HG03139 (cell line): ENCODE data around the gene CASK.

Experiments used
- ATAC-seq: cut with Tn5 transposase; IDR thresholded peaks from one replicate; pipeline ENCODE4 v1.9.1; 2021; ENCODE audit not compliant: unreplicated experiment

Gene CASK

GRCh38 chrX:41923211-41923977 lies at the start of gene CASK:
Gene CASK, minus strand, starts transcription at chrX:41923554. Its CDS starts 566 bp downstream, at chrX:41922988.
- peak; percentile 74 for ATAC-seq

- no peak for ATAC-seq
Observed at GRCh38 chrX:41971346-41971745, 48.0 kb upstream of the CASK start.

GRCh38 chrX:41970419-41970818 lies 47.1 kb upstream of the CASK start:
- no peak for ATAC-seq

DNA sequence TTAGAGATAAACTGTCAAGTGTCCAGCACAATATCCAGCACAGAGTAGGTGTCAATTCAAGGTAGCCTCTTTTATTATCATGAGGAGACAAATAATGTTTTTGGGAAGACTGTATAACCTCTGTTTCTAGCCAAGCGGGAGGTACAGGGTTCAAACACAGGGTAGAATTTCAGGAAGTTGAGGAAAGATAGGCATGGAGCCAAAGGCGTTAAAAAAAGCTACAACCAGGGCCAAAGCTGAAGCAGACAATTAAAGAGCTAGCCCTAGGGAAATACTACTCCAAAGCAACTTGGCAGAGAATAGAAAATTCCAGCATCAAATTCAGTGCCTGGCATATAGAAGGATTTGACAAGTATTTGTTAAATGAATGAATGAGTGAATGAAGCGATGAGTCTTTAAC lies 40.0 kb upstream of the CASK start:
- ATAC-seq: no peak

GRCh38 chrX:41960142-41960541 lies 36.8 kb upstream of the CASK start:
- ATAC-seq: no peak

GRCh38 chrX:41958861-41959260 lies 35.5 kb upstream of the CASK start:
- ATAC-seq: no peak

- ATAC-seq: no peak
Observed at GRCh38 chrX:41956027-41956426, 32.7 kb upstream of the CASK start.

- ATAC-seq: no peak
Observed at GRCh38 chrX:41952102-41952501, 28.7 kb upstream of the CASK start.

DNA sequence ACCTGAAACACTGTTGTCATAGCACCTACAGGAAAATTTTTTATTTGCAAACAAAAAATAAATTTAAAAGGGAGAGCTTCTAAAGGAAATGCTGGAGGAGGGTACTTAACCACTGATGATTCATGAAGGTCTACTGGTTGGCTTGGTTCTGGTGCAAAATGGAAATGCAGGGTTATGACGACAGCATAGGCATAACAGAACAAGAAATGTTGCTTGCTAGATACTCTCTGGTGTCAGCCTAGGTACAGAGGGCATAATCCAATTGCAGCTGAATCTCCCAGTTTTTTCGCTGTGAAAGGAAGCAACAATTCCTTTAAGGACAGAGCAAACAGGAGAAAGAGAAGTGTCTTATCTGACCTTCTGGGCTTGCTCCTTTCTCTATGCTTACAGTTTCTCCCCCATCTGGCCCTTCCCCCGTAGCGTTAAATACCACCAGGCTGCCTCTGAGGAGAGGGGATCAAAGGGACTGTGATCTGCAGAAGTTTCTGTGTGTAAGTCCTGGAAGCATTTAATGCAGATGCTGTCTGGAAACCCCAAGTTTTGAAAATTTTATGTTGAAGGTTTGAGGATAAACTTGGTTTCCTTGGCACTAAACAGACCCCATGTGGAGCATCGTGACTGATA lies 23.7 kb upstream of the CASK start:
- no peak for ATAC-seq

DNA sequence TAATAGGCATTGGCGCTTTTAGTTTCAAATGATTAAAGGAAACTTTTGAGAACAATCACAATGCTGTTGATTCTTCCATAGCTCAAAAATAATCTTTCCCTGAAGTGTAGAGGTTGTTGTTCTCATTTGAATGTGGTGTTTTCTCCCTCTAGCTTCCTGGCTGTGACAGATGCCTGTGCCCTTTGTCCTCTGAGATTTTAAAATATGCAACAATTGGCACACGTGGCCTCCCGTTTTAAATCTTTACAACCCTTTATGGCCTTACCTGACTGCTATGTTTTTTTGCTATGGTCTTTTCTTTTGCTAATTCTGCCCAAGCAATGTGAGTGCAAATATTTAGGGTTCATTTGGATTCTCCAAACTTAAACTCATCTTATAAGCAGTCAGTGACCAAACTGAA lies 22.9 kb upstream of the CASK start:
- ATAC-seq: no peak

DNA sequence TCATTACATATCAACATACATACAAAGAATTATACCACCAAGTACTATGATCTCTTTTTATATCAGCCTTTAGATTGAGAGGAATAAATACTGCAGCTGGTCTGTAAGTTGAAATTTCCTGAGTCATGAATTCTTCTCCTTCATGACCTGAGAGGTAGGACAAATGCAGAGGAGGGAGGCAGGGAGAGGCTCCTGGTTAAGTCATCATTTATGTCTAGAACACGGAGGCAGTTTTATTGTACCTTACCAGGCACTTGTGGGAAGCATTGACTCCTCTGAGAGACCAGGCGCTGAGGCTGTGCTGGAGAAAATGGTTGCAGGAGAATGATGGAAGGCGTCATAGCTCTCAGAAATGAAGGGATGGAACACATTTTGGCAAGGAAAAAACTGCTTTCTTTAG lies 12.5 kb upstream of the CASK start:
- ATAC-seq: no peak

GRCh38 chrX:41933546-41933945 lies 10.2 kb upstream of the CASK start:
- ATAC-seq: no peak

DNA sequence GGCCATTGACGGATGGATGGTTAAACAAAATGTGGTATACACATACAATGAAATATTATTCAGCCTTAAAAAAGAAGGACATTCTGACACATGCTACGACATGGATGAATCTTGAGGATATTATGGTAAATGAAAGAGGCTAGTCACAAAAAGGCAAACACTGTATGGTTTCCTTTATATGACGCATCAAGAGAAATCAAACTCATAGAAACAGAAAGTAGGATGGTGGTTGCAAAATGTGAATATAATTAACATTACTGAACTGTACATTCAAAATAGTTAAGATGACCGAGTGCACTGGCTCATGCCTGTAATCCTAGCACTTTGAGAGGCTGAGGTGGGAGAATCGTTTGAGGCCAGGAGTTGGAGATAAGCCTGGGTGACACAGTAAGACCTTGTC lies 9.5 kb upstream of the CASK start:
- no peak for ATAC-seq

DNA sequence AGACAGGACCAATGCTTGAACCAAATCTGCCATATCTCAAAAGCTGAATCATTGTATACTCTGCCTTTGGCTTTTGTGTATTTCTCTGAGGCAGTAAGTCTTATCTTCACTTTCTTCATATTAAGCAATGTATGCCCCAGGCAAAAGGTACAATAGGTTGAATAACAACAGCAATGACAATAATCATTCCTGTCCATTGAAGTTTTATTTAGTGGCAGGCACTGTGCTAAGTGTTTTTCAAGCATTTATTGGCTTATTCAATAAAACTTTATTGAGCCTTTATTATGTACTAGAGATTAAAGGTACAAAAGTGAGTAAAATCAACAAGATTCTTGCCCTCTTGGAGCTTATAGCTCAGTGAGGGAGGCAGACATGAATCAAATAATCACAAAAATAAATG lies 8.2 kb upstream of the CASK start:
- ATAC-seq: no peak

DNA sequence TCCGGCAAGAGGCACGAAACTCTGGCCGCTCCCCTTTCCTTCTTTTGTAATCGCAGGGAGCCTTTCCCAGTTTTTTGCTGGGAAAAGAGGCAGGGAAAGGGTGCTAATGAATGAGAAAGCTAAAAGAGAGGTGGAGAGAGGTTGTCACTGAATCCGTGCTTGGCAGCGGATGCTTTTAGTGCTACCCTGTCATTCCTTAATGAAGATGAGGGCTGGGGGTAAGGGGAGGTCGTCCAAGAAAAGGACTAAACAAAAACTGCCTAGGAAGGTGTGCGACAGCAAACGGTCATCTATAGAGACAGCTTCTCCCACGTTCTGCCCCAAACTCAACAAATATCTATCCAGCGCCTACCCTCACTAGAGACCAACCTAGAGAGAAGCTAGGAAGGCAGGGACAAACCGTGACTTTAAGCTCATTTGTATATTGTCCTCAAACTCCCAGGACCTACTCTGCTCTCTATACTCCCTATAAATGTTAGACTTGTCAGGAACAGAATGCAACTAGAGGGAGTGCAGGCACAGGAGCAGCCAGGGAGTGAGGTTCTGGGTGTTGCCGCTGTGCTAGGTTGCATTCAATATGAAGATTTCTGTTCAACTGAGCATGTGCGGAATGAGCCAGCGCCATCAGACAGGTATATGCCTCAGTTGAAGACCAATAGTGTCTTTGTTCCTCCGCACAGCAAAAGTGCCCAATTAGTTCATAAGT lies 777 bp upstream of the CASK start:
- ATAC-seq: no peak

GRCh38 chrX:41922431-41923151 lies 763 bp downstream of the CASK start:
- peak; percentile 18 for ATAC-seq

DNA sequence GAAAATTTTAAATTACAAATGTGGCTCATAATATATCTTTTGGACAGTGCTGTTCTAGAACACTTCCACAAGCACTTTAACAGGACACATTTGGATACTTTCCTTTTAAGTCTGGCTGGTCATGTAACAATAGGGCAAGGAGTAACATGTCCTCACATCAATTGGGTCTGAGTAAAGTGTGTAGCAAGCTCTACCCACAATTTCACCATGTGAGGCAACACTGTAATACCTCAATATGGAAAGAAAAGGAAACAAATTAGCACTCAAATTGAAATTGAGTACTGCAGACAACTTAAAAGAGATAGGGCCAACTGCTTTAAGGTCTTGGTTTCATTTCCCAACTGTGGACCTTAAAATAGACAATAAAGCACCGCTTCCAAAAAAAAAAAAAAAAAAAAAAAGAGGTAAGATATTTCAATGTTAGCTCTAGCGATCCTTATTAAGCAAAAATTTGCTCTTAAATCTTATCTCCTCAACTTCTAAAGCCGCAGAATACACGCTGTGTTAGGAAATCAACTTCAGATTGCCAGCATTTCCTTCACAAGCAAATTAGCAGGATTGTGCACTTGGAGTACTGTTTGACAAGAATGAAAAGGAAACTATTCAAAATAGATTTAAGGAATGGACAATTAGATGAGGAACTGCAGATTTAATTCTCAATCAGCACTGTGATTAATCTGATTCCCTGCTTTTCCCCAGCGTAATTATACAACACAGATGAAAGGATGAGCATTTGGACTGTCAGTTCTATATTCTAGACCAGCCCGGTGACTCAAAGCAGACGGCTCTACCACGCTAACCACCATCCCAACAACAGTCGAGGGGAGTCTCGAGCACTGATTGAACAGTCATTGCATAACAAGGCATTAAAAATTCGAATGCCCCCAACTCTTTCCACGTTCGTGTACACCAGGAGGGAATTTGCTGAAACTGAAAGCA lies 1.6 kb downstream of the CASK start:
- no peak for ATAC-seq

DNA sequence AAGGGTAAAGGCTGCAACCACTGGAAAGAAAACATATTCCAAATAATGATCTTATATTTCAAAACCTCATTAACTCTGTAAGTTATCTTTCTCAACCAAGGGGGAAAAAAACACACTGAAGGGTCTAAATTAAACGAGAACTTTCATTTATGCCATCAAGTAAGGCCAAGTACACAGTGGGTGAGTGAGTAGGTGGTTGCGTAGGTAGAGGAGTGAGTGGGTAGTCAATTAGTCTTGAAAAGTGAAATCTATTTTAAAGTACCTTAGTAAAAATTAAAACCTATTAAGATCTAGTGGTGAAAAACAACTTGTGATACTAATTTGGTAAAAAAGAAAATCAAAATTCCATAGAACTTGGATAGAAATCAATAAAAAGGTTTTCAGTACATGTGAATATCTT lies 3.5 kb downstream of the CASK start:
- no peak for ATAC-seq

- no peak for ATAC-seq
Observed at GRCh38 chrX:41917517-41917916, 5.8 kb downstream of the CASK start.

- ATAC-seq: no peak
Observed at GRCh38 chrX:41913476-41913875, 9.9 kb downstream of the CASK start.
